Upper lobe of left lung (tissue), 6 donors: Measurements from ENCODE around the gene SDCCAG8. TPM values are rescaled to one million over a fixed set of nuclear protein-coding genes. Genes with fewer than 3 reads are reported as not detected.
A peak's percentile ranks its signal among the peaks of the same experiment; 100 is the strongest.

Experiments
- ATAC-seq, 2 donors: fragments of 200-7000 bp; cut with Tn5 transposase; one replicate each; pipeline ENCODE4 v1.9.1; 2022; ENCODE audit warnings: mild to moderate bottlenecking in 2 of 2, moderate library complexity in 2 of 2; ENCODE audit not compliant: low FRiP score in 2 of 2
- DNase-seq, 2 donors: peaks; one replicate each; pipeline ENCODE4 v3.0.0-alpha.2; 2019 to 2020
- H3K27ac ChIP-seq, 4 donors: fragments of 200-600 bp; sonication (generic); one replicate each; pipeline ENCODE4 v1.5.1; 2016 to 2019
- H3K27me3 ChIP-seq, 4 donors: fragments of 200-600 bp; sonication (generic); one replicate each; pipeline ENCODE4 v1.5.1; 2017 to 2019
- H3K36me3 ChIP-seq, 4 donors: fragments of 200-600 bp; sonication (generic); one replicate each; pipeline ENCODE4 v1.5.1; 2016 to 2019
- H3K4me1 ChIP-seq, 4 donors: fragments of 200-600 bp; sonication (generic); one replicate each; pipeline ENCODE4 v1.5.1; 2018 to 2019
- H3K4me3 ChIP-seq, 4 donors: fragments of 200-600 bp; sonication (generic); one replicate each; pipeline ENCODE4 v1.5.1; 2017 to 2019; ENCODE audit warnings: mild to moderate bottlenecking in 2 of 4, moderate library complexity in 1 of 4
- H3K9me3 ChIP-seq, 4 donors: fragments of 200-600 bp; sonication (generic); one replicate each; pipeline ENCODE4 v1.5.1; 2018 to 2019
- EP300 ChIP-seq, 4 donors: sonication (generic); formaldehyde crosslinking; IDR thresholded peaks; one replicate each; pipeline ENCODE4 v1.5.1; 2017; ENCODE audit warnings: antibody characterized with exemption in 4 of 4, control low read depth in 2 of 4
- POLR2A ChIP-seq, 4 donors: fragments of 450-650 bp; IDR thresholded peaks; one replicate each; pipeline ENCODE4 v1.5.1; 2016 to 2017; ENCODE audit warnings: antibody characterized with exemption in 4 of 4, mild to moderate bottlenecking in 2 of 4
- POLR2AphosphoS5 ChIP-seq, 2 donors: sonication (generic); formaldehyde crosslinking; IDR thresholded peaks; one replicate each; pipeline ENCODE4 v1.5.1; 2017; ENCODE audit warnings: antibody characterized with exemption in 2 of 2
- WGBS, 2 donors: methylation state at CpG; one replicate each; pipeline ENCODE4 v1.1.5; 2017 to 2018; 5-methylcytosine and 5-hydroxymethylcytosine counted together
- total RNA-seq, 6 donors: library from RNA; depleted of rRNA in 4 of 6; stranded (reverse); fragments of >200 nt in 4 of 6; gene quantifications; one replicate each; pipeline versions ENCODE4 v1.1.0 to v1.2.1, GENCODE V29; 2016 to 2021
- TF ChIP-seq, protein P1 (sequence below), 6 experiments: fragments of 450-650 bp in 4 of 6; fragments of 200-600 bp in 2 of 6; sonication (generic) in 2 of 6; IDR thresholded peaks; one replicate each; pipeline ENCODE4 v1.5.1; 2016 to 2019; ENCODE audit warnings: antibody characterized with exemption in 6 of 6
- donor health status: DM: no; HTN: no; CAD: no; lungs with moderate emphysema.
- donor health status: DM: no; HTN: yes; CAD: no; lungs with severe emphysema.

Gene SDCCAG8
- total RNA-seq, 6 donors from 2014 or later = 52.5 to 295 (median 95.2) TPM

DNA sequence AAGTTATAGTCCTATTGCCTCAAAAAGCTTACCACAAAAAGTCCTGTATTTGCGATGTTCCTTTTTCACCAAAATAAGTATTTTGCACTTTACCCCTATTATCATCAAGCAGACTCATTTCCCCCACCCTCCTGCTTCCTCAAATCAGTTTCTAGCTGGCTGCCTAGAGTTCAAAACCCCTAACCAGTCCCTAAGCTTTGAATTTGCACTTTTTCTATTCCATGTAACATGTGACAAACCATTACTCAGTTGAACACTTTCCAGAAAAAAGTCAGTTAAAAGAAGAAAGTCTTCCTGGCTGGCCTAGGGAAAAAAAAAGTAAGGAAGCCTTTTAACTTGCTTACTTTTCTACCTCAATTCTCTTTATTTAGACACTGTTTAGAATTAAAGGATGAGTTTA is 8.9 kb upstream of the SDCCAG8 start:
- H3K9me3 ChIP-seq = no peaks in the 10 kb centered on the region
- H3K4me3 ChIP-seq = no peak overlapping the region
- H3K4me1 ChIP-seq = peaks cover 9 to 33% (median 20%) of the 10 kb centered on the region in 4 donors
- TF ChIP-seq POLR2AphosphoS5 (IDR thresholded peaks at IDR 0.05) (no peak), POLR2A (IDR thresholded peaks at IDR 0.05) (peak in 1 of 4 donors; percentile 27)
- ATAC-seq = peak in 1 of 2 donors; percentile 75
- peak overlapping the region in 3 of 4 donors; percentile 3 to 49 (median 5) for H3K27ac ChIP-seq
- WGBS, 2 donors = 75% methylated on average over 1 of the region's 1 CpG
- no peaks in the 10 kb centered on the region for H3K27me3 ChIP-seq
- no peak for DNase-seq
- H3K36me3 ChIP-seq = no peaks in the 10 kb centered on the region

DNA sequence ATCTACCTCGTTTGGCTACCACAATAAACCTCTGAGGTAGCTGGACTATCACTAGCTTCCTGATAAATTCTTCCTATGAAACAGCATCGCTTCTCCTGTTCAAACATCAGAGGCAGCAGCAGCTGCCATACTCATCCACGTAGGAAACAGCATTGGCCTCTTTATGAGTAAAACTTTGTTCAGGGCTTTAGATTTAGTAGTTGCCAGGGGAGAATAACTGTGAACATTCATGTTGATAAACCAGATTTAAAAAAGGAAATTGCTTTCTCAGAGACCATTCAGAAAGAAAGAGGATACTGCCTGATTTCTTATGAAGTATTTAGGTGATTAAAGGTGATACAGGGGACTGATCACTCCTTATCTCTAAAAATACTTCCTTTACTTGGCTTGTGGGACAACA is 7.9 kb upstream of the SDCCAG8 start:
- no peaks in the 10 kb centered on the region for H3K27me3 ChIP-seq
- DNase-seq = no peak
- no peak for TF ChIP-seq EP300 (IDR thresholded peaks at IDR 0.05)
- TF ChIP-seq POLR2AphosphoS5 (IDR thresholded peaks at IDR 0.05) = no peak
- TF ChIP-seq POLR2A (IDR thresholded peaks at IDR 0.05) = no peak
- TF ChIP-seq, protein P1, sequence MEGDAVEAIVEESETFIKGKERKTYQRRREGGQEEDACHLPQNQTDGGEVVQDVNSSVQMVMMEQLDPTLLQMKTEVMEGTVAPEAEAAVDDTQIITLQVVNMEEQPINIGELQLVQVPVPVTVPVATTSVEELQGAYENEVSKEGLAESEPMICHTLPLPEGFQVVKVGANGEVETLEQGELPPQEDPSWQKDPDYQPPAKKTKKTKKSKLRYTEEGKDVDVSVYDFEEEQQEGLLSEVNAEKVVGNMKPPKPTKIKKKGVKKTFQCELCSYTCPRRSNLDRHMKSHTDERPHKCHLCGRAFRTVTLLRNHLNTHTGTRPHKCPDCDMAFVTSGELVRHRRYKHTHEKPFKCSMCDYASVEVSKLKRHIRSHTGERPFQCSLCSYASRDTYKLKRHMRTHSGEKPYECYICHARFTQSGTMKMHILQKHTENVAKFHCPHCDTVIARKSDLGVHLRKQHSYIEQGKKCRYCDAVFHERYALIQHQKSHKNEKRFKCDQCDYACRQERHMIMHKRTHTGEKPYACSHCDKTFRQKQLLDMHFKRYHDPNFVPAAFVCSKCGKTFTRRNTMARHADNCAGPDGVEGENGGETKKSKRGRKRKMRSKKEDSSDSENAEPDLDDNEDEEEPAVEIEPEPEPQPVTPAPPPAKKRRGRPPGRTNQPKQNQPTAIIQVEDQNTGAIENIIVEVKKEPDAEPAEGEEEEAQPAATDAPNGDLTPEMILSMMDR (IDR thresholded peaks at IDR 0.05) = no peak
- H3K9me3 ChIP-seq = no peaks in the 10 kb centered on the region
- no peaks in the 10 kb centered on the region for H3K36me3 ChIP-seq
- no peak overlapping the region for H3K27ac ChIP-seq
- H3K4me3 ChIP-seq = no peak overlapping the region
- 81 to 97% methylated on average over 3 of the region's 3 CpGs for whole genome bisulfite sequencing, 2 donors
- ATAC-seq = no peak
- H3K4me1 ChIP-seq = peaks cover 18 to 40% (median 30%) of the 10 kb centered on the region in 4 donors

DNA sequence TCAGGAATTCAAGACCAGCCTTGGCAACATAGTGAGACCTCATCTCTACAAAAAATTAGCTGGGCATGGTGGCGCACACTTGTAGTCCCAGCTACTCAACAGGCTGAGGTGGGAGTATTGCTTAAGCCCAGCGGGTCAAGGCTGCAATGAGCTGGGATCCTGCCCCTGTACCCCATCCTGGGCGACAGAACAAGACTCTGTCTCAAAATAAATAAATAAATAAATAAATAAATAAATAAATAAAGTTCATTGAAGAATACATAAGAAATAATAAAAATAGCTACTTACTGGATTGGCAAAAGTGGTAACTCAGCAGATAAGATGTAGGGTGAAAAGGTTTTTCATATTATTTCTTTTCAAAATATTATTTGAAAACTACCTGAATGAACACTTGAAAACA is 6.6 kb upstream of the SDCCAG8 start:
- Histone ChIP-seq H3K36me3 (no peaks in the 10 kb centered on the region), H3K4me1 (peaks cover 25 to 47% (median 36%) of the 10 kb centered on the region in 4 donors), H3K9me3 (no peaks in the 10 kb centered on the region), H3K4me3 (no peak overlapping the region), H3K27ac (no peak overlapping the region), H3K27me3 (no peaks in the 10 kb centered on the region)
- ATAC-seq = no peak
- DNase-seq = no peak
- 96 to 98% methylated on average over 3 of the region's 3 CpGs for WGBS, 2 donors
- TF ChIP-seq POLR2AphosphoS5 (IDR thresholded peaks at IDR 0.05) = no peak
- TF ChIP-seq, protein P1 (IDR thresholded peaks at IDR 0.05) = no peak
- no peak for TF ChIP-seq POLR2A (IDR thresholded peaks at IDR 0.05)
- TF ChIP-seq EP300 (IDR thresholded peaks at IDR 0.05) = no peak

DNA sequence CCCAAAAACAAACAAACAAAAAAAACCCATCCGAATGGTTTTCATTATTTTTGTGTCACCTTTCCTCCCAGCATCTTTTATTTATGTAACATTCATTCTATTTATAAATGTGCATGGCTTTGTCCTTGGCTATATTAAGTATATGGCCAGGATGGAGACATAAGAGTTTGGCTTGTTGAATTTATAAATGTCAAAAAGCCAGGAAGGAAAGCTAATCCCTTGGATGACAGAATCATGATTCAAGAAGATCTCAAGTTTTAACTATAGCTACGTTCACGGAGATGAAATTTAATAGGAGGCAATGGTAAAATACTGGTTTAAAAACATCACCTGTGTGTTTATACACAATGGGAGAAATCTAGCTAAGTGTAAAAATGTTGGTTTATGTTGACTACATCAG is 5.7 kb upstream of the SDCCAG8 start:
- H3K36me3 ChIP-seq = no peaks in the 10 kb centered on the region
- TF ChIP-seq POLR2AphosphoS5 (IDR thresholded peaks at IDR 0.05) (no peak), EP300 (IDR thresholded peaks at IDR 0.05) (no peak), POLR2A (IDR thresholded peaks at IDR 0.05) (no peak)
- TF ChIP-seq, protein P1 (IDR thresholded peaks at IDR 0.05) = no peak
- WGBS, 2 donors = 72 to 73% methylated on average over 3 of the region's 3 CpGs
- H3K27me3 ChIP-seq = no peaks in the 10 kb centered on the region
- DNase-seq (no peak), ATAC-seq (no peak)
- H3K4me1 ChIP-seq = peaks cover 23 to 44% (median 34%) of the 10 kb centered on the region in 4 donors
- H3K4me3 ChIP-seq = no peak overlapping the region
- H3K9me3 ChIP-seq = no peaks in the 10 kb centered on the region
- no peak overlapping the region for H3K27ac ChIP-seq

DNA sequence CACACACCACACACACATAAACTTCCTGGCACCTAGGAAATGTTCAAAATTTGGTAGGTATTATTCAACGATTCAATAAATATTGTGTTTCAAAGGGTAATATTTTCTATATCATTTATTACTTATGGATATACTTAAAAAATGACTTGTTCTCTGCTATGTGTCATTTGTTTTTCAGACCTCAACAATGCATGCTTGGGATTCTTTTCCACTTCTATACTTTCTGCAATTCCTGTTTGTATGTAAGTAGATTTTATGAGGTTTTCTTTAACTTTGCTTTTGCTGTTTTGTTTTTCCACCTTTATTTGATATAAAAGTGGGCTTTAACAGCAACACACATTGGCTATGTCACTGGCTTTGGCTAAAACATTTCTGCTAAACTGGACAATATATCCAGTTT is 4.3 kb upstream of the SDCCAG8 start:
- ATAC-seq (no peak), DNase-seq (no peak)
- Histone ChIP-seq H3K27me3 (no peaks in the 10 kb centered on the region), H3K36me3 (no peaks in the 10 kb centered on the region), H3K9me3 (no peaks in the 10 kb centered on the region), H3K4me3 (peak overlapping the region in 1 of 4 donors; percentile 94), H3K4me1 (peaks cover 23 to 44% (median 32%) of the 10 kb centered on the region in 4 donors), H3K27ac (peak overlapping the region in 1 of 4 donors; percentile 36)
- TF ChIP-seq POLR2AphosphoS5 (IDR thresholded peaks at IDR 0.05) (no peak), EP300 (IDR thresholded peaks at IDR 0.05) (no peak), POLR2A (IDR thresholded peaks at IDR 0.05) (no peak)
- TF ChIP-seq, protein P1 (IDR thresholded peaks at IDR 0.05) = no peak
- WGBS, 2 donors = 85% methylated on average over 1 of the region's 1 CpG
